Measurements from ENCODE around the gene CDK2.
"Not testable (repeated sequence)": the region's sequence is repeated elsewhere in the genome, so short reads cannot be mapped to it uniquely, and the experiment has no call there.

CDK2 gene

GRCh38 chr12:55966408-55967281 lies at the start of gene CDK2:
CDK2 (plus strand) TSS chr12:55966830; CDS start chr12:55967009, 179 bp downstream.
- peak; percentile 16 for DNase-seq

GRCh38 chr12:55919032-55919431 lies 47.6 kb upstream of the CDK2 start:
- not testable (repeated sequence) for DNase-seq

GRCh38 chr12:55922126-55922525 lies 44.5 kb upstream of the CDK2 start:
- no peak for DNase-seq

GRCh38 chr12:55923648-55924047 lies 43.0 kb upstream of the CDK2 start:
- DNase-seq, result not testable (repeated sequence)

- DNase-seq, result no peak
Observed at GRCh38 chr12:55925371-55925770, 41.3 kb upstream of the CDK2 start.

- DNase-seq, result no peak
Observed at GRCh38 chr12:55925870-55926737, 40.5 kb upstream of the CDK2 start.

GRCh38 chr12:55926738-55927587 lies 39.7 kb upstream of the CDK2 start:
- DNase-seq, result peak; percentile 86

GRCh38 chr12:55927588-55928502 lies 38.8 kb upstream of the CDK2 start, which contains the start of gene PYM1:
PYM1 (minus strand) TSS chr12:55927894; CDS start chr12:55927761, 133 bp downstream.
- DNase-seq, result peak; percentile 5

GRCh38 chr12:55929306-55929791 lies 37.3 kb upstream of the CDK2 start:
- no peak for DNase-seq

- DNase-seq, result peak; percentile 6
Observed at GRCh38 chr12:55930771-55931316, 35.8 kb upstream of the CDK2 start, which contains the start of gene DGKA. DGKA (plus strand) TSS chr12:55931162; CDS start chr12:55936504, 5,342 bp downstream.

- no peak for DNase-seq
Observed at GRCh38 chr12:55931317-55931779, 35.3 kb upstream of the CDK2 start.

- DNase-seq, result no peak
Observed at GRCh38 chr12:55931780-55932550, 34.7 kb upstream of the CDK2 start.

- no peak for DNase-seq
Observed at GRCh38 chr12:55932551-55932910, 34.1 kb upstream of the CDK2 start.

- no peak for DNase-seq
Observed at GRCh38 chr12:55933169-55933798, 33.3 kb upstream of the CDK2 start.

GRCh38 chr12:55933799-55934742 lies 32.6 kb upstream of the CDK2 start:
- DNase-seq, result no peak

- no peak for DNase-seq
Observed at GRCh38 chr12:55934773-55935172, 31.9 kb upstream of the CDK2 start.

- DNase-seq, result no peak
Observed at GRCh38 chr12:55935738-55936151, 30.9 kb upstream of the CDK2 start.

GRCh38 chr12:55937981-55938380 lies 28.6 kb upstream of the CDK2 start:
- no peak for DNase-seq

Measured in NCI-H1092 (cell line).